SU-DHL-6 (cell line): Measurements from ENCODE around the gene OPHN1.

ENCODE experiments used
- EZH2phosphoT487 ChIP-seq: fragments of 200-600 bp; sonication (generic), shearing (Covaris generic); conservative IDR thresholded peaks from 2 replicates; pipeline ENCODE4 v1.6.1; 2018; ENCODE audit warnings: mild to moderate bottlenecking, antibody characterized with exemption, low read length, moderate library complexity, mixed read lengths
- TF ChIP-seq, protein P1 (sequence below): fragments of 200-600 bp; sonication (generic); IDR thresholded peaks from one replicate; pipeline ENCODE4 v1.5.1; 2017; ENCODE audit warnings: antibody characterized with exemption, mild to moderate bottlenecking, low read length, moderate library complexity; ENCODE audit not compliant: insufficient read depth, poor library complexity, severe bottlenecking

DNA sequence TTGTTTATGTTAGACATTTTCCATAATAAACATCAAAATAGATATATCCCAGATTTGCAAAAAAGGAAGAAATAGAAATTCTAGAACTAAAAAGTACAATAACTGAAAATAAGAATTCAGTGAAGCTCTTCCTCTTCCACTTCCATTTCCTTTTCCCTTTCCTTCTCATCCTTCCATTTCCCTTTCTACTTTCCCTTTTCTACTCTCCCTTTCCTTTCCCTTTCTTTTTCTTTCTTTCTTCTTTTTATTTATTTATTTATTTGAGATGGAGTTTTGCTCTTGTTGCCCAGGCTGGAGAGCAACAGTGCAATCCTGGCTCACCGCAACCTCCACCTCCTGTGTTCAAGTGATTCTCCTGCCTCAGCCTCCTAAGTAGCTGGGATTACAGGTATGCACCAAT lies 30.6 kb upstream of the OPHN1 start:
- TF ChIP-seq, protein P1, sequence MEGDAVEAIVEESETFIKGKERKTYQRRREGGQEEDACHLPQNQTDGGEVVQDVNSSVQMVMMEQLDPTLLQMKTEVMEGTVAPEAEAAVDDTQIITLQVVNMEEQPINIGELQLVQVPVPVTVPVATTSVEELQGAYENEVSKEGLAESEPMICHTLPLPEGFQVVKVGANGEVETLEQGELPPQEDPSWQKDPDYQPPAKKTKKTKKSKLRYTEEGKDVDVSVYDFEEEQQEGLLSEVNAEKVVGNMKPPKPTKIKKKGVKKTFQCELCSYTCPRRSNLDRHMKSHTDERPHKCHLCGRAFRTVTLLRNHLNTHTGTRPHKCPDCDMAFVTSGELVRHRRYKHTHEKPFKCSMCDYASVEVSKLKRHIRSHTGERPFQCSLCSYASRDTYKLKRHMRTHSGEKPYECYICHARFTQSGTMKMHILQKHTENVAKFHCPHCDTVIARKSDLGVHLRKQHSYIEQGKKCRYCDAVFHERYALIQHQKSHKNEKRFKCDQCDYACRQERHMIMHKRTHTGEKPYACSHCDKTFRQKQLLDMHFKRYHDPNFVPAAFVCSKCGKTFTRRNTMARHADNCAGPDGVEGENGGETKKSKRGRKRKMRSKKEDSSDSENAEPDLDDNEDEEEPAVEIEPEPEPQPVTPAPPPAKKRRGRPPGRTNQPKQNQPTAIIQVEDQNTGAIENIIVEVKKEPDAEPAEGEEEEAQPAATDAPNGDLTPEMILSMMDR, result no peak
- TF ChIP-seq EZH2phosphoT487, result no peak
